ENCODE results near the gene VWF. TPM values are rescaled to one million over a fixed set of nuclear protein-coding genes. Genes with fewer than 3 reads are reported as not detected.

VWF gene
- total and polyA plus RNA-seq, 12 donors: 104 to 480 (median 253) TPM

DNA sequence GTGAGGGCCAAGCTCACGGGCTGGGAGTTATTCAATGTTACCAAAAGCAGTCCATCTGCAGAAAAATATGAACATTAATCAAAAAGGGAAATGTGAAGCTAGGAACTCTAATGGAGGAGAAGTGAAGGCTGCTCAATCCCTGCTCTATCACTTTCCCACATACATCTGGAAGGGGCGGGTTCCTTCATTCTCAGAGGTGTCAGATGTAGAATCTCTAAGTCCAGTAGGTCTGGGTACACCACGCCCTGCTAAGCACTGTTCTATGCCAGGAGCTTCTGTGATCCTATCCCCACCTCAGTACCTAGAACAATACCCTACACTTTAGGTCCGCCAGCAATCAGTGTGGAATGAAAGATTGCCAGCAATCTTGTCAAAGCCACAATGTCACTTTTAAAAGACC is 142.4 kb downstream of the VWF start:
- peaks cover 0 to 3% (median 0%) of the 10 kb centered on the region in 7 donors for H3K27me3 ChIP-seq
- peaks cover 0 to 6% (median 0%) of the 10 kb centered on the region in 9 donors for H3K4me1 ChIP-seq
- H3K9me3 ChIP-seq: peaks cover 0 to 5% (median 0%) of the 10 kb centered on the region in 11 donors
- no peak overlapping the region for H3K27ac ChIP-seq
- H3K4me3 ChIP-seq: no peak overlapping the region
- WGBS, 2 donors: 88 to 91% methylated on average over 4 of the region's 4 CpGs
- no peak for ATAC-seq
- H3K36me3 ChIP-seq: peaks cover 0 to 78% (median 15%) of the 10 kb centered on the region in 9 donors
- TF ChIP-seq CTCF (IDR thresholded peaks at IDR 0.05): no peak
- no peak for DNase-seq
- intact Hi-C loops (cut with DNase I): loop anchor here in 4 of 10 donors (10.0 kb wide), 1 partner anchor 303 kb away; no protein-coding TSS in a partner anchor

- H3K36me3 ChIP-seq: peaks cover 0 to 80% (median 15%) of the 10 kb centered on the region in 9 donors
- no peak for ATAC-seq
- intact Hi-C loops (cut with DNase I): no loop called here
- peaks cover 0 to 7% (median 0%) of the 10 kb centered on the region in 7 donors for H3K27me3 ChIP-seq
- H3K4me1 ChIP-seq: peaks cover 0 to 49% (median 28%) of the 10 kb centered on the region in 9 donors
- no peak for TF ChIP-seq CTCF (IDR thresholded peaks at IDR 0.05)
- H3K9me3 ChIP-seq: peaks cover 0 to 5% (median 0%) of the 10 kb centered on the region in 11 donors
- no peak overlapping the region for H3K4me3 ChIP-seq
- 84 to 87% methylated on average over 6 of the region's 6 CpGs for WGBS, 2 donors
- no peak for DNase-seq
- H3K27ac ChIP-seq: no peak overlapping the region
Measured at GRCh38 chr12:5977556-5977955, 146.9 kb downstream of the VWF start.

- Histone ChIP-seq H3K4me3 (no peak overlapping the region), H3K9me3 (peaks cover 0 to 5% (median 0%) of the 10 kb centered on the region in 11 donors), H3K36me3 (peaks cover 0 to 80% (median 15%) of the 10 kb centered on the region in 9 donors), H3K27ac (no peak overlapping the region), H3K4me1 (peaks cover 0 to 49% (median 28%) of the 10 kb centered on the region in 9 donors), H3K27me3 (peaks cover 0 to 7% (median 0%) of the 10 kb centered on the region in 7 donors)
- ATAC-seq (no peak), DNase-seq (no peak)
- intact Hi-C loops (cut with DNase I): no loop called here
- WGBS, 2 donors: 43 to 49% methylated on average over 6 of the region's 6 CpGs
- TF ChIP-seq CTCF (IDR thresholded peaks at IDR 0.05): no peak
Measured at GRCh38 chr12:5976711-5977110, 147.8 kb downstream of the VWF start.

- no peak overlapping the region for H3K27ac ChIP-seq
- H3K4me1 ChIP-seq: peaks cover 0 to 49% (median 28%) of the 10 kb centered on the region in 9 donors
- DNase-seq (no peak), ATAC-seq (no peak)
- H3K27me3 ChIP-seq: peaks cover 0 to 7% (median 0%) of the 10 kb centered on the region in 7 donors
- intact Hi-C loops (cut with DNase I): no loop called here
- H3K36me3 ChIP-seq: peaks cover 0 to 80% (median 11%) of the 10 kb centered on the region in 9 donors
- TF ChIP-seq CTCF (IDR thresholded peaks at IDR 0.05): no peak
- 93% methylated on average over 9 of the region's 9 CpGs for WGBS, 2 donors
- no peak overlapping the region for H3K4me3 ChIP-seq
- H3K9me3 ChIP-seq: peaks cover 0 to 5% (median 0%) of the 10 kb centered on the region in 11 donors
Measured at GRCh38 chr12:5976196-5976595, 148.3 kb downstream of the VWF start.
